GM18870 (cell line): Measurements from ENCODE around the gene PDZRN3.
A peak's percentile ranks its signal among the peaks of the same experiment; 100 is the strongest.

Experiments used
- ATAC-seq: cut with Tn5 transposase; IDR thresholded peaks from one replicate; pipeline ENCODE4 v1.9.1; 2021; ENCODE audit warnings: moderate library complexity; ENCODE audit not compliant: unreplicated experiment

PDZRN3 gene

DNA sequence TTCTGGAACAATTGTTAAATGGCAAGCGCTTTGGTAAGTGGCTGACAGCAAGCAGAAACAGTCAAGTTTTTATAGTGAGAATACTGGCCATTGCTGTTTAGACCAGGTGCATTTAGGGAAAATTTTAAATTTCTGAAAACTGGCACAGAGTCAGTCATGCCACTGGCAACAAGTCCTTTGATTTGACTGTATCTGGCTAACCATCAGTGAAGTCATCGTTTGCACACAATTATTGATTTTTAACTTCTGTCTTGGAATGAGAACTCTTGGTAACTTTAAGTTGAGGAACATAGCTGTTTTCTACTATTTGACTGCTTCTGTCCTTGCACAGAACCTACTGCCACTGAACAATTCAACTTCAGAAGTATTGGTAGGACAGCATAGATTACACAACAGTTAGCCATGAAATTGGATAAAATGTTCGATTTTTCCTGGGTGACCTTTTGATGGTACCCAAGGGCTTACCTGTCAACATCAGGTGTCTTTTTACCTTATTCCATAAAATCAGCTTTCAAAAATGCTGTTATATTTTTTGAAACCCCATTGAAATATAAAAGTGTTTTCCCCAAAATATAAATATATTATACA, 225.0 kb downstream of the PDZRN3 start:
- no peak for ATAC-seq

GRCh38 chr3:73399106-73399505, 225.6 kb downstream of the PDZRN3 start:
- ATAC-seq = no peak

GRCh38 chr3:73398084-73398483, 226.7 kb downstream of the PDZRN3 start:
- no peak for ATAC-seq

GRCh38 chr3:73394240-73394639, 230.5 kb downstream of the PDZRN3 start:
- ATAC-seq = no peak

GRCh38 chr3:73393005-73393404, 231.7 kb downstream of the PDZRN3 start:
- no peak for ATAC-seq

GRCh38 chr3:73391984-73392383, 232.8 kb downstream of the PDZRN3 start:
- ATAC-seq = no peak

DNA sequence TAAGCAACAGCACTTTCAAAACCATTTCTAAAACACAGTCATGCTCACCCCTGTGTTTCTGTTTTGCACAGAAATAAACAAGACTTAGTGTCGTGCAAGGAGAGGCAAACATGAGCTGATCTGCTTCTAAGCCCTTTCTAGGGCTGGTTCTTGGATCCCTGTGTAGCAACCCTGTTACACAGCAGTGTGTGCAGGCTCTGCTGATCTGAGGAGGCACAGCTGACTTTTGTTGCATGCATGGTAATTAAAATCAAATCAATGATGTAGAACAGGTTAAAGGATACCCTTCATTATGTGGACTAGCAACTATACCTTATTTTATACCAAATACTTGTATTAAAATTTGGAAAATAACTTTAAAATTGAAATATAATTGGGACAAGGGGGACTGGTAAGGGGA, 234.8 kb downstream of the PDZRN3 start:
- ATAC-seq = no peak

DNA sequence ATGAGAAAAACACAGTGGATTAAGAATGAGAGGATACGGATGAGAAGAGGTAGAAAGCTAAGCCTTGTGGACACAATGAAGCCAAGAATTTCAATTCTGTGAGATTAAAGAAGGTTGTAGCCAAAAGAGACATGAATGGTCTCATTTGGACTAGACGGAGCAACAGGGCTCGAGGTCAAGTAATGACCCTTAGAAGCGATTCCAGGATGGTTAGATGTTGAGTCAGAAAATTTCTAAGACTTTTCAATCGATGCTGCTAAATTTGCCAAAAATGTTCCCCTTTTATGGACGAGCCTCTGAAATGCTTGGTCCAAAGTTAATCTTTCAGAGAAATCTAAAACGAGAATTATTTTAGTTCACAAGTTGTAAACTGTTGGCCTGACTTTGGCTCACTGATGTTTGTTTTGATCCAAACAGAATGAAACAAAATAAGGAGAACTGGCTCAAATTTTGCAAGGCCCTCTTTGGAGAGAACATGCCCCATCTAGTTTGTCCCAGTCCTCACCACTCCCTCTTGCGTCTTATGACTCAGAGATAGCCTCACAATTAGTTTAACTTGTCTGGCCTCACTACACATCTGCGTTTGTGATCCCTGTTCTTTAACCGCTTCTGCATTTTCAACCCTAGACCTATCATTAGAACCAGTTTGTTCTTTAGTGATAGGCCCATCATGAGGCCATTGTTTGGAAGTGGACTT, 235.5 kb downstream of the PDZRN3 start:
- ATAC-seq = no peak

DNA sequence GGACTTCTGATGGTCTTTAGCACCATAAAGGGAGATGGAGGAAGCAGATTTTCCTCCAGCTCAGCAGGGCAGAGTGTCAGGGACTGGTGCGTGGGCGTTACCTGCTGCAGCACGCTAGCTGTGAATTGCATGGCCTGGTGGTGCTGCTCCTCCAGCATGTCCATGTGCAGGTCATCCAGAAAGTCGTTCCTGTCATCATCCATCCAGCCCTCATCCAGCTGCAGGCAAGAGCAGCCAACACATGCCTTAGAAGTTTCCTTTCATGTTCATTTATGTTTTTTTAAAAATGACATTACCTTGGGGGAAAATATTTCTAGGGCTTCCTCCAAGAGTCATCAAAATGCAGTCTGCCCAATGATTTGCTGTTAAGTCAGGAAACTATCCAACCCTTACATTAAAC, 239.2 kb downstream of the PDZRN3 start:
- ATAC-seq = no peak

DNA sequence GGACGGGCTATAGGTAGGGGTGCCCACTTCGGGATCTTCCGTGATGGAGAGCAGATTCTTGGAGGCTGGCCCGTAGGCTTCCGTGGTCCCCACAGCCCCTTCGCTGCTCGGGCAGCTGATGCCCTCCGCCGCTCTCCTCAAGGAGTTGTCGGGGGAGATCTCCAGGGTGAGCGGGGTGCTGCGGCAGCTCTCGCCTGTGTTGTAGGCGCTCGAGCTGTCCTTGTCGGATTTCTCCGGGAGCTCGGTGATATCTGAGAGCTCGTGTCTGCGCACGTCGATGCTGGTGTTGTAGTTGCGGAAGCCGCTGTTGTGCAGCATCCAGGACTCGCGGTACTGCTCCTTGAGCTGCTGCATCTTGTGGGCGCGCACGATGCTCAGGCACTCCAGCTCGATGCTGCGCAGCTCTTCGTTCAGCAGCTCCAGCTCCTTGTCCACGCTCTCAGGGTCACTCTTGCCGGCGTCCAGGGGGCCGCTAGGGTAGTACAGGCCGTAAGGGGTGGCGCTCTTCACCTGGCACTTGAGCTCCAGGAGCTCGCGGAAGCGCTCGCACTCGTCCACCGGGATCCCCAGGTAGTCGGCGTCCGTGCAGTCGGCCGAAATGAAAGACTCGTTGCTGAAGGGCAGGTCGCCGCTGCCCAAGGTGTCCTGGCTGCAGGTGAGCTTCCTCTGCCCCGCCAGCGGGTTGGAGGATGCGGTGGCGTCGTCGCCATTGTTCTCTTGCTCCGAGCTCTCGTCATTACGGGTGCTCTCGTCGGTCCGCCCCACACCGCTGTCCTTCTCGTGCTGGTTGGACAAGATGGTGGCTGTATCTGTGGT, 240.4 kb downstream of the PDZRN3 start:
- no peak for ATAC-seq

GRCh38 chr3:73383470-73384049, 241.2 kb downstream of the PDZRN3 start:
- no peak for ATAC-seq

- ATAC-seq = no peak
Observed at GRCh38 chr3:73381551-73381950, 243.2 kb downstream of the PDZRN3 start.

- no peak for ATAC-seq
Observed at GRCh38 chr3:73380735-73381532, 243.8 kb downstream of the PDZRN3 start.

DNA sequence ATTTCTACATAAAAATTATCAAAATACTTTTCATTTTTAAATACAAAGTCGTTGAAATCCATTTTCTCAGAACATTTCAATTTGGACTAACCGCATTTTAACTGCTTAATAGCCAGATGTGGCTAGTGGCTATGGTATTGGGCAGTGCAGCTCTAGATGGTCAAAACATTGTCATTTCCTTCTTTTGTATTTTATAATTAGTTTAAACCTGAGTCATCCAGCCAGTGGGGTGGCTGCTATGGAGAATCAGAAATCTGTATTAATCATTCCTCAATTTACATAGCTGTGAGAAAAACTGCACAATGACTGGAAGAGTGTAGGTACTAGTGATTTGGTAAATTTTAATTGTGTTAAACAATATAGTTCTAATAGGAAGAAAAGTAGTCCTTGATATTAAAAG, 245.3 kb downstream of the PDZRN3 start:
- no peak for ATAC-seq

DNA sequence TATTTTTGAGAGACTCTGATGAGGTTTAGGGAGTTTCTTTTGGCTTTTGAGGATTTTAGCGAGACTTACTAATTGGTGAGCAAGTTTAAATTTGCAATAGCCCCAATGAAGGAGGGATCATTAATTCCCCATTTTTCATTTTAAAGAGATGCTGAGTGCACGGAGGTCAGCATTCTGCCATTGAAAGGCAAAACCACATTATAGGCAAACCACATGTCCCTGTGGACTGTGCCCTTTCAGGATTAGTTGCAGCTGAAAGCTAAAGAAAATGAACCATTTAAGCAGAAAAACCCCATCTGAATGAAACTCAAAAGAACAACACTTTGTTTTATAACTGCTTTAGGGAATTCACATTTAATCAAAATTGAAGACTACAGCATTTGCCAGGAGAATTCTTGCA, 246.5 kb downstream of the PDZRN3 start:
- peak; percentile 74 for ATAC-seq

DNA sequence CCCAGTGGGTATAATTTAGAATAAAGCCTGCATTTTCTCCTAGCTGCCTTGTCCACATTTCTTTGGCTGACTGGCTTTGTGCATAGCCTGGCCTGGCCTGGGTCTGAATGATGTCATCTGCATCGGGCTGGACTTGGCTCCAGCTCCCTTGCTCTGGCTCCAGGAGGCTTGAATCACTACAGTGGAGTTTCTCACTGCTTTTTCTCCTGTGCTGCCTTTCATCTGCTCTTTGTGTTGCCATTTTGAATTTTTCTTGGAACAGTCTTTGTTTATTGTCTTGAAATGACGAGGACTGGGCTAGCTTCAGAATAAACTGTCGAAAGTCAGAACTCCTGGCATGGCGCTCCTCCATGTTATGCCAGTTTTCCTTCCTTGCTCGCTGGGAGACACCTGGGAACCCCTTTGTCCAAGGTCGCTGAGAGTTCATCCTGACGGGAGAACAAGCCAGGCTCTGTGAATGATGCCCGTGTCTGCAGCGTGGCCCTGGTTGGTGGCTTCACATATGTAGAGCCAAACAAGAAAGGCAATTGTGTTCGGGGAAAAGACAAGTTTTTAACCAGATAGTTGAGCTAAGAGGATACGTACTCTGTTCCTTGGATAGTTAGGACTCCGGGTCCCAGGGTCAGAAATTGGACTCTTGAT, 258.9 kb downstream of the PDZRN3 start:
- ATAC-seq = no peak

DNA sequence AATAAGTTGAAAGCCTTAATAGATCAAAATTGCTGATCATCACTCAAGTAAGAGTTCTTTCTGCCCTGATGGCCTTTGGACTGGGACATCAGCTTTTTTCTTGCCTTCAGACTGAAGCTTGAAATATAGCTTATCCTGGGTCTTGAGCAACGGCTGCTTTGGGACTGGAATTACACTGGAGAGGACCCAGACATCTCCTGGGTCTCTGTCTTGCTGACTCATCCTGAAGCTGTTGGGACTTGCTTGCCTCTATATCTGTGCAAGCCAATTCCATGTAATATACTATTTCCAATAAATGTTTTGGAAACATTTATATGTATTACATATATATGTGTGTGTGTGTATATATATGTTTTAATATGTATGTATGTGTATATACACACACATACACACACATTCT, 260.2 kb downstream of the PDZRN3 start:
- ATAC-seq = no peak

GRCh38 chr3:73363093-73363492, 261.6 kb downstream of the PDZRN3 start:
- no peak for ATAC-seq

DNA sequence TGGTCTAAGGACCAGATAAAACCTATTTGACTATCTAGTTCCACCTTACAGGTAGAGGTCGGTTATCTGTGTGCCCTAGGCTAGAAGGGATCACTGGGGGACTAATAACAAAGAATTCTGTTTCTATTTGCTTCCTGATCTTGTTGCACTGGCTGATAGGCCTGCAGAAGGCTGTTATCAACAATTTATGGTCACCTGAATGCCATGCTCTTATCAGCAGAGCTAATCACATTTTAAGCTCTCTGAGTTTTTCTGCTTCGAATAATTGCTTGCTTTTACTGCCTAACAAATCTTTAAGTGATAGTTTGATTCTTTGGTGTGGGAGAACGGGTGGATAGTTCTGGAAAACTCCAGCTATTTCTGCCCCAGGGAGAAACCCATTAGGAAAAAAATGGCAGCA, 263.1 kb downstream of the PDZRN3 start:
- ATAC-seq = no peak

DNA sequence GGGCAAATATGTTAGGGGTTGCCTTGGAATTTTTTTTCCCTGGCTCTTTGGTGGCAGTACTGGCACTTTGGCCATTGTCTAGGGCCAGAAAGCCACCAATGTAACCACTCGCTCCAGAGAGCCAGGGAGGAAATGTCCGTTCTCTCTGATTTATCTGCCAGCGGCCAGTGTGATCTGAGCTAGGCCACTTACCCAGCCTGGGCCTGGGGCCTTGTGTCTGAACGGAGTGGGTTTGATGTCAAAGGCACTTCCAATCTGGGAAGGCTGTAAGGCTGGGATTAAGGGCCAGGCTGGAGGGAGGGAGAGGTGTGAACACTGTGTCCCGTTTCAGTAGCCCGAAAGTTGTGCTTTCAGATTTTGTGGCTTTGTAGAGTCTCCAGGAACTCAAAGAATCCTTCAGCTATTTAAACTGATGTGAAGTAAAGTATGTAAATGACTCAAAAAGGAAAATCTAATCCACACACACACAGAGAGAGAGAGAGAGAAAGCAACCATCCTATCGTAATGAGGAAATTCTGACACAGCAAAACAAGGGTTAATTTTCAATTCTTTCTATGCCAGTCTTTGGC, 271.0 kb downstream of the PDZRN3 start:
- no peak for ATAC-seq
